ENCODE measurements around the gene YBEY. TPM values are rescaled to one million over a fixed set of nuclear protein-coding genes. Genes with fewer than 3 reads are reported as not detected.

YBEY gene
- total and polyA plus RNA-seq, 4 donors: 7.6 to 32.1 (median 15.1) TPM

DNA sequence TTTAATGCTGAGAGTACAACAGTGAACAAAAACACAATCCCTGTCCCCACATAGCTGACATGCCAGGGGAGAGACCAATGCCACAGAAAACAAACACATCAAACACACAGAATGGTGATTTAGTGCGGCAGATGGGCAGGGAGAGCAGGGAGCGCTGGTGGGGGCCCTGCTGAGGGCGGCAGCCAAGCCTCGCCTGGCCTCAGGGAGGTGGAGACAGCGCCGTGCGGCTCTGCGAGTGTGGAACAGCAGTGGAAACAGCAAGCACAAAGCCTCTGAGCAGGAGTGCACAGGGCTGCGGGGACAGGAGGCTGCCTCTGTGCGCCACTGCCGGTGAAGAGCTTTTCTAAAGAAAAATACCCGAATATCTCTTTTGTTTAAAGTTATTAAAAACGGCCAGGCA, 17.8 kb upstream of the YBEY start:
- WGBS, 2 donors: 96 to 97% methylated on average over 13 of the region's 13 CpGs
- Histone ChIP-seq H3K9ac (ENCODE audit: insufficient read depth in 1 of 2, low read length in 2 of 2) (no peak overlapping the region), H3K36me3 (ENCODE audit: control insufficient read depth in 4 of 4, insufficient read depth in 4 of 4, low read length in 4 of 4) (peaks cover 38 to 67% (median 57%) of the 10 kb centered on the region in 4 donors), H3K27ac (ENCODE audit: low read depth in 1 of 2, low read length in 1 of 2) (no peak overlapping the region), H3K4me1 (ENCODE audit: control insufficient read depth in 5 of 5, insufficient read depth in 5 of 5, low read length in 5 of 5) (no peaks in the 10 kb centered on the region), H3K9me3 (ENCODE audit: control insufficient read depth in 4 of 4, insufficient read depth in 3 of 4, low read length in 3 of 4) (no peaks in the 10 kb centered on the region), H3K27me3 (ENCODE audit: control insufficient read depth in 3 of 3, insufficient read depth in 3 of 3, low read length in 2 of 3) (no peaks in the 10 kb centered on the region), H3K4me3 (no peak overlapping the region)
- TF ChIP-seq, protein P1, sequence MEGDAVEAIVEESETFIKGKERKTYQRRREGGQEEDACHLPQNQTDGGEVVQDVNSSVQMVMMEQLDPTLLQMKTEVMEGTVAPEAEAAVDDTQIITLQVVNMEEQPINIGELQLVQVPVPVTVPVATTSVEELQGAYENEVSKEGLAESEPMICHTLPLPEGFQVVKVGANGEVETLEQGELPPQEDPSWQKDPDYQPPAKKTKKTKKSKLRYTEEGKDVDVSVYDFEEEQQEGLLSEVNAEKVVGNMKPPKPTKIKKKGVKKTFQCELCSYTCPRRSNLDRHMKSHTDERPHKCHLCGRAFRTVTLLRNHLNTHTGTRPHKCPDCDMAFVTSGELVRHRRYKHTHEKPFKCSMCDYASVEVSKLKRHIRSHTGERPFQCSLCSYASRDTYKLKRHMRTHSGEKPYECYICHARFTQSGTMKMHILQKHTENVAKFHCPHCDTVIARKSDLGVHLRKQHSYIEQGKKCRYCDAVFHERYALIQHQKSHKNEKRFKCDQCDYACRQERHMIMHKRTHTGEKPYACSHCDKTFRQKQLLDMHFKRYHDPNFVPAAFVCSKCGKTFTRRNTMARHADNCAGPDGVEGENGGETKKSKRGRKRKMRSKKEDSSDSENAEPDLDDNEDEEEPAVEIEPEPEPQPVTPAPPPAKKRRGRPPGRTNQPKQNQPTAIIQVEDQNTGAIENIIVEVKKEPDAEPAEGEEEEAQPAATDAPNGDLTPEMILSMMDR (IDR thresholded peaks at IDR 0.05; ENCODE audit: control extremely low read depth, extremely low read depth): no peak
- ATAC-seq (ENCODE audit: insufficient read depth, low FRiP score): no peak
- no peak for DNase-seq

DNA sequence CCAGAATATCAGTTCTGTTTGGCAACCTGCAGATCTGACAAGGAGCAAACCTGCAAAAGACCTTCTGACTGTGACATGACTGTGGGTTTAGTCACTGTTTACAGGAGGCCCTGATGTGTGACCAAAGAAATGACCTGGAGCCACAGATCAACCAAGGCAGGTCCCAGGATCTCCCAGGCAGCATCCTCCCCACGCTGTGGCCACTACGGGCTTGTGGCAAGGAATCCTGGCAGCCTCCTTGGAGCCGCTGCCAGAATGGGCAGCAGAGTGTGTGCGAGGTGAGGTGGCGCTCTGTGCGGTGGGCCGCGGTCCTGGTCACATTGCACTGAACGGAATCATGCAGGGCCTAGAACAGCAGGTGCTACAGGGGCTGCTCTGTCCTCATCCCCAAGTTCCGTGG, 16.7 kb upstream of the YBEY start:
- Histone ChIP-seq H3K9me3 (ENCODE audit: control insufficient read depth in 4 of 4, insufficient read depth in 3 of 4, low read length in 3 of 4) (no peaks in the 10 kb centered on the region), H3K27me3 (ENCODE audit: control insufficient read depth in 3 of 3, insufficient read depth in 3 of 3, low read length in 2 of 3) (no peaks in the 10 kb centered on the region), H3K4me3 (no peak overlapping the region), H3K36me3 (ENCODE audit: control insufficient read depth in 4 of 4, insufficient read depth in 4 of 4, low read length in 4 of 4) (peaks cover 43 to 67% (median 55%) of the 10 kb centered on the region in 4 donors), H3K27ac (ENCODE audit: low read depth in 1 of 2, low read length in 1 of 2) (no peak overlapping the region), H3K4me1 (ENCODE audit: control insufficient read depth in 5 of 5, insufficient read depth in 5 of 5, low read length in 5 of 5) (no peaks in the 10 kb centered on the region), H3K9ac (ENCODE audit: insufficient read depth in 1 of 2, low read length in 2 of 2) (no peak overlapping the region)
- DNase-seq: no peak
- 95 to 99% methylated on average over 10 of the region's 10 CpGs for WGBS, 2 donors
- no peak for ATAC-seq (ENCODE audit: insufficient read depth, low FRiP score)
- TF ChIP-seq, protein P1 (IDR thresholded peaks at IDR 0.05; ENCODE audit: control extremely low read depth, extremely low read depth): no peak

DNA sequence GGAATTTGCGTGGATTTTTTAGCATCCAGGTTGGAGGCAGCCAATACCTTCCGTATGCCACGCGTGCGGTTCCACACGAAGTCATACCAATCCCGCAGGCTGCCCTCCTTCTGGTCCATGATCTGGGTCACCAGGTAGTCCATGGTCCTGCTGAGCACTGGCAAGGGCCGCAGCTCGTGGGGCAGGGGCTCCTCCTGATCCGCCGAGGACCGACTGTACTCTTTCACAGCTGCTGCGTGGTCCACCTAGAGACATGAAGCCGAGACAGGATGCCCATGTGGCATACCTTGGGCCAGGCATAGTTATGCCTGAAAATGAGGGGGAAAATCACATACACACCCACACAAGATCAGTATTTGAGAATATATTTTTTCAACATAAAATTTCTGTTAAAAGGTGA, 12.8 kb upstream of the YBEY start:
- 97% methylated on average over 14 of the region's 14 CpGs for WGBS, 2 donors
- H3K4me1 ChIP-seq (ENCODE audit: control insufficient read depth in 5 of 5, insufficient read depth in 5 of 5, low read length in 5 of 5): no peaks in the 10 kb centered on the region
- no peak overlapping the region for H3K9ac ChIP-seq (ENCODE audit: insufficient read depth in 1 of 2, low read length in 2 of 2)
- TF ChIP-seq, protein P1 (IDR thresholded peaks at IDR 0.05; ENCODE audit: control extremely low read depth, extremely low read depth): no peak
- no peak overlapping the region for H3K27ac ChIP-seq (ENCODE audit: low read depth in 1 of 2, low read length in 1 of 2)
- H3K9me3 ChIP-seq (ENCODE audit: control insufficient read depth in 4 of 4, insufficient read depth in 3 of 4, low read length in 3 of 4): no peaks in the 10 kb centered on the region
- DNase-seq (no peak), ATAC-seq (ENCODE audit: insufficient read depth, low FRiP score) (no peak)
- H3K4me3 ChIP-seq: no peak overlapping the region
- H3K36me3 ChIP-seq (ENCODE audit: control insufficient read depth in 4 of 4, insufficient read depth in 4 of 4, low read length in 4 of 4): peaks cover 46 to 54% (median 48%) of the 10 kb centered on the region in 4 donors
- H3K27me3 ChIP-seq (ENCODE audit: control insufficient read depth in 3 of 3, insufficient read depth in 3 of 3, low read length in 2 of 3): no peaks in the 10 kb centered on the region

DNA sequence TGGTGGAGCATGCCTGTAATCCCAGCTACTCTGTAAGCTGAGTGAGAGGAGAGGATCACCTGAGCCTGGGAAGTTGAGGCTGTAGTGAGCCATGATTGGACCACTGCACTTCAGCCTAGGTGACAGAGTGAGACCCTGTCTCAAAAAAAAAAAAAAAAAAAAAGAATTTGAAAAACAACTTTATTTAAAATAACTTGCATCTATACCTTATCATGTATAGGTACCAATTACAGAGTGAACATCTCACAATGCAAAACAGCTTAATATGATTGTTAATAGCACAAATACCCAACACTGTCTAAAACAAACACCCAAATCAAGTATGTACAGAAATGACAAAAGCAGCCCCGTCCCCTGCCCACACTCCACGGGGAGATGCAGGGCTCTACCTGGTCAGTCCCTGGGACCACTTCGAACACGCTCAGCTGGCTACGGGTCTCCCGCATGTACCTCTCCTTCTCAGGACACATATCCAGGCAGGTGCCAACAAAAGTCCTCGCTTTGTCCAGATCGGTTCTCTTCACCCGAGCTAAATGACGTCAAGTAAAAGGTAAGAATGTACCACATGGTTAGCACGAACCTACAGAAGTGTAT, 11.2 kb upstream of the YBEY start:
- Histone ChIP-seq H3K27ac (ENCODE audit: low read depth in 1 of 2, low read length in 1 of 2) (no peak overlapping the region), H3K9ac (ENCODE audit: insufficient read depth in 1 of 2, low read length in 2 of 2) (no peak overlapping the region), H3K27me3 (ENCODE audit: control insufficient read depth in 3 of 3, insufficient read depth in 3 of 3, low read length in 2 of 3) (no peaks in the 10 kb centered on the region), H3K4me3 (no peak overlapping the region), H3K4me1 (ENCODE audit: control insufficient read depth in 5 of 5, insufficient read depth in 5 of 5, low read length in 5 of 5) (no peaks in the 10 kb centered on the region), H3K9me3 (ENCODE audit: control insufficient read depth in 4 of 4, insufficient read depth in 3 of 4, low read length in 3 of 4) (no peaks in the 10 kb centered on the region), H3K36me3 (ENCODE audit: control insufficient read depth in 4 of 4, insufficient read depth in 4 of 4, low read length in 4 of 4) (peaks cover 38 to 55% (median 50%) of the 10 kb centered on the region in 4 donors)
- no peak for ATAC-seq (ENCODE audit: insufficient read depth, low FRiP score)
- TF ChIP-seq, protein P1 (IDR thresholded peaks at IDR 0.05; ENCODE audit: control extremely low read depth, extremely low read depth): no peak
- DNase-seq: no peak
- 95 to 96% methylated on average over 11 of the region's 11 CpGs for WGBS, 2 donors

All from lung (tissue), 12 donors.